Measurements from ENCODE around the gene DDC. TPM values are rescaled to one million over a fixed set of nuclear protein-coding genes. Genes with fewer than 3 reads are reported as not detected.

DDC gene
- total RNA-seq, 1 experiment from 2014 or later, result not detected

GRCh38 chr7:50455658-50456057 lies 109.5 kb downstream of the DDC start:
- no peak for DNase-seq (ENCODE audit: low spot score)

GRCh38 chr7:50454968-50455367 lies 110.2 kb downstream of the DDC start:
- no peak for DNase-seq (ENCODE audit: low spot score)

GRCh38 chr7:50450590-50451032 lies 114.6 kb downstream of the DDC start:
- no peak for DNase-seq (ENCODE audit: low spot score)

- peak; percentile 84 for DNase-seq (ENCODE audit: low spot score)
Observed at GRCh38 chr7:50449881-50450589, 115.2 kb downstream of the DDC start, which contains the start of gene FIGNL1. Gene FIGNL1 (minus strand): TSS chr7:50450350. CDS start chr7:50447287, 3,063 bp downstream.

GRCh38 chr7:50449501-50449880 lies 115.7 kb downstream of the DDC start:
- DNase-seq (ENCODE audit: low spot score), result no peak

- no peak for DNase-seq (ENCODE audit: low spot score)
Observed at GRCh38 chr7:50448823-50449222, 116.4 kb downstream of the DDC start.

GRCh38 chr7:50446542-50446960 lies 118.7 kb downstream of the DDC start:
- peak; percentile 87 for DNase-seq (ENCODE audit: low spot score)

- DNase-seq (ENCODE audit: low spot score), result peak; percentile 84
Observed at GRCh38 chr7:50436133-50436806, 128.9 kb downstream of the DDC start.

GRCh38 chr7:50431722-50432305 lies 133.4 kb downstream of the DDC start:
- no peak for DNase-seq (ENCODE audit: low spot score)

GRCh38 chr7:50431316-50431715 lies 133.9 kb downstream of the DDC start:
- no peak for DNase-seq (ENCODE audit: low spot score)

- DNase-seq (ENCODE audit: low spot score), result no peak
Observed at GRCh38 chr7:50428911-50429310, 136.3 kb downstream of the DDC start.

GRCh38 chr7:50427518-50427917 lies 137.7 kb downstream of the DDC start:
- DNase-seq (ENCODE audit: low spot score), result no peak

- DNase-seq (ENCODE audit: low spot score), result no peak
Observed at GRCh38 chr7:50426280-50427045, 138.7 kb downstream of the DDC start.

GRCh38 chr7:50425318-50425717 lies 139.9 kb downstream of the DDC start:
- no peak for DNase-seq (ENCODE audit: low spot score)

GRCh38 chr7:50423860-50424259 lies 141.3 kb downstream of the DDC start:
- DNase-seq (ENCODE audit: low spot score), result no peak

- DNase-seq (ENCODE audit: low spot score), result no peak
Observed at GRCh38 chr7:50422858-50423257, 142.3 kb downstream of the DDC start.

GRCh38 chr7:50421043-50421442 lies 144.2 kb downstream of the DDC start:
- no peak for DNase-seq (ENCODE audit: low spot score)

GRCh38 chr7:50418526-50419290 lies 146.5 kb downstream of the DDC start:
- no peak for DNase-seq (ENCODE audit: low spot score)

- DNase-seq (ENCODE audit: low spot score), result peak; percentile 94
Observed at GRCh38 chr7:50418086-50418515, 147.1 kb downstream of the DDC start.

- no peak for DNase-seq (ENCODE audit: low spot score)
Observed at GRCh38 chr7:50416527-50417182, 148.6 kb downstream of the DDC start.

Data from H4 (cell line).